Pancreas (tissue), 10 donors: ENCODE measurements around the gene LRRC43. TPM values are rescaled to one million over a fixed set of nuclear protein-coding genes. Genes with fewer than 3 reads are reported as not detected.
A peak's percentile ranks its signal among the peaks of the same experiment; 100 is the strongest.

Experiments used
- ATAC-seq, 4 donors: fragments of 200-7000 bp; cut with Tn5 transposase; one replicate each; pipeline versions ENCODE4 v1.8.0 to v1.9.1; 2020; ENCODE audit warnings: mild to moderate bottlenecking in 4 of 4, moderate library complexity in 4 of 4
- DNase-seq, 6 donors: peaks; one replicate each; pipeline ENCODE4 v3.0.0-alpha.2; 2020
- FAIRE-seq: peaks from 2 replicates; lab custom pipeline; 2012; peaks lifted over from hg19 to GRCh38; lab: Jason Lieb, UNC
- H3K27ac ChIP-seq, 4 donors: fragments of 200-600 bp; sonication (generic); 1 replicate in 3 of 4; 2 replicates in 1 of 4; pipeline versions ENCODE4 v1.5.0 to v1.8.0; 2020
- H3K27me3 ChIP-seq, 4 donors: fragments of 200-600 bp; one replicate each; pipeline ENCODE4 v1.8.0; 2021
- H3K36me3 ChIP-seq, 3 donors: fragments of 200-600 bp; sonication (generic) in 1 of 3; one replicate each; pipeline versions ENCODE4 v1.5.0 to v1.8.0; 2020 to 2021
- H3K4me1 ChIP-seq, 3 donors: fragments of 200-600 bp; one replicate each; pipeline ENCODE4 v1.8.0; 2021
- H3K4me3 ChIP-seq, 4 donors: fragments of 200-600 bp; sonication (generic) in 2 of 4; one replicate each; pipeline versions ENCODE4 v1.5.0 to v1.8.0; 2020 to 2021
- H3K9me3 ChIP-seq, 4 donors: fragments of 200-600 bp; one replicate each; pipeline ENCODE4 v1.8.0; 2021
- CTCF ChIP-seq, 4 donors: fragments of 200-600 bp; sonication (generic) in 3 of 4; IDR thresholded peaks; one replicate each; pipeline versions ENCODE4 v1.5.0 to v1.8.0; 2021; ENCODE audit warnings: antibody characterized with exemption in 4 of 4
- WGBS, 2 donors: extraction: QIAGEN DNeasy Blood & Tissue Kit; methylation state at CpG; one replicate each; pipeline ENCODE4 v1.1.7; 2013; 5-methylcytosine and 5-hydroxymethylcytosine counted together
- intact Hi-C, 3 donors: fragments of 100-400 bp; cut with DNase I; formaldehyde crosslinking; loops; one replicate each; pipeline versions ENCODE4 v1.11.1 to v1.14.2; 2022
- polyA plus RNA-seq, 2 donors: library from polyadenylated mRNA; stranded (reverse); fragments of 200-250 nt; gene quantifications; one replicate each; pipeline ENCODE4 v1.2.3, GENCODE V29; 2013
- total RNA-seq, 6 donors: library from RNA; stranded (reverse); fragmentation: NEBNext Ultra II Directional in 4 of 6; extraction: Animal tissue kit (Norgen Biotek cat#: 25700) in 4 of 6; gene quantifications; one replicate each; pipeline versions ENCODE4 v1.2.1 to v1.2.4, GENCODE V29; 2021 to 2023
- donor health status: healthy with polysubstance abuse.
- donor health status: DM: no; HTN: no; CAD: no; lungs with moderate emphysema.
- donor health status: DM: no; HTN: no; CAD: no.
- donor health status: control.
- donor health status: control.
- donor health status: Bipolar disorder and iron deficiency.
- donor health status: DM: yes; HTN: yes; CAD: no.
- donor health status: DM: no; HTN: no; CAD: no.
- donor health status: DM: no; HTN: no; CAD: no.
- donor health status: DM: yes; HTN: yes; CAD: no.

Gene LRRC43
- total and polyA plus RNA-seq, 8 donors = 0.12 to 1.6 (median 0.52) TPM

- ATAC-seq (no peak), DNase-seq (peak in 1 of 6 donors; percentile 65), FAIRE-seq (no peak)
- Histone ChIP-seq H3K27me3 (no peaks in the 10 kb centered on the region), H3K9me3 (no peaks in the 10 kb centered on the region), H3K27ac (no peak overlapping the region), H3K4me3 (no peak overlapping the region), H3K4me1 (no peaks in the 10 kb centered on the region), H3K36me3 (peaks cover 6 to 51% (median 41%) of the 10 kb centered on the region in 3 donors)
- TF ChIP-seq CTCF (IDR thresholded peaks at IDR 0.05) = no peak
- intact Hi-C loops = no loop called here
- 91 to 93% methylated on average over 19 of the region's 19 CpGs for WGBS, 2 donors
Measured at GRCh38 chr12:122140467-122141257, 42.3 kb upstream of the LRRC43 start.

GRCh38 chr12:122141911-122142725 is 40.8 kb upstream of the LRRC43 start:
- Histone ChIP-seq H3K36me3 (peaks cover 6 to 51% (median 41%) of the 10 kb centered on the region in 3 donors), H3K27ac (no peak overlapping the region), H3K9me3 (no peaks in the 10 kb centered on the region), H3K4me3 (no peak overlapping the region), H3K4me1 (no peaks in the 10 kb centered on the region), H3K27me3 (no peaks in the 10 kb centered on the region)
- DNase-seq = peak in 2 of 6 donors; percentile 45 to 65
- 87 to 89% methylated on average over 21 of the region's 21 CpGs for WGBS, 2 donors
- intact Hi-C loops = no loop called here
- TF ChIP-seq CTCF (IDR thresholded peaks at IDR 0.05) = no peak
- FAIRE-seq = no peak
- ATAC-seq = no peak

GRCh38 chr12:122142857-122143256 is 40.1 kb upstream of the LRRC43 start:
- no peak for FAIRE-seq
- peaks cover 6 to 48% (median 41%) of the 10 kb centered on the region in 3 donors for H3K36me3 ChIP-seq
- intact Hi-C loops = no loop called here

GRCh38 chr12:122144885-122145284 is 38.0 kb upstream of the LRRC43 start:
- Histone ChIP-seq H3K9me3 (no peaks in the 10 kb centered on the region), H3K4me1 (no peaks in the 10 kb centered on the region), H3K27me3 (no peaks in the 10 kb centered on the region), H3K4me3 (no peak overlapping the region), H3K36me3 (peaks cover 6 to 30% (median 27%) of the 10 kb centered on the region in 3 donors), H3K27ac (no peak overlapping the region)
- intact Hi-C loops = no loop called here
- FAIRE-seq (no peak), ATAC-seq (no peak), DNase-seq (no peak)
- WGBS, 2 donors = 95% methylated on average over 12 of the region's 12 CpGs
- no peak for TF ChIP-seq CTCF (IDR thresholded peaks at IDR 0.05)

More at GRCh38 chr12:122142857-122143256, 40.1 kb upstream of the LRRC43 start:
- H3K9me3 ChIP-seq = no peaks in the 10 kb centered on the region
- no peak for DNase-seq
- H3K27me3 ChIP-seq = no peaks in the 10 kb centered on the region
- no peaks in the 10 kb centered on the region for H3K4me1 ChIP-seq
- H3K27ac ChIP-seq = no peak overlapping the region
- WGBS, 2 donors = 63 to 65% methylated on average over 6 of the region's 6 CpGs
- TF ChIP-seq CTCF (IDR thresholded peaks at IDR 0.05) = no peak
- ATAC-seq = no peak
- no peak overlapping the region for H3K4me3 ChIP-seq
